OCI-LY7 (cell line): ENCODE results near the gene ORC4. TPM values are rescaled to one million over a fixed set of nuclear protein-coding genes. Genes with fewer than 3 reads are reported as not detected.

ENCODE experiments used
- BruUV-seq: library from RNA; stranded (reverse); fragments of 400-500 nt; replicated peaks from 2 replicates; lab custom pipeline; 2021; lab: Mats Ljungman, UMichigan
- CTCF ChIA-PET: fragments of 300-600 bp; sonication (Branson Sonifier 250); formaldehyde crosslinking; loops from one replicate; lab custom pipeline; 2022; ENCODE audit warnings: antibody characterized with exemption; ENCODE audit not compliant: unreplicated experiment; lab: Charles Lee
- POLR2A ChIA-PET: fragments of 300-600 bp; sonication (Branson Sonifier 250); formaldehyde crosslinking; loops from one replicate; lab custom pipeline; 2022; ENCODE audit warnings: antibody characterized with exemption; lab: Charles Lee
- DNase-seq: peaks from one replicate; pipeline ENCODE4 v3.0.0-alpha.2; 2015; ENCODE audit warnings: low spot score
- H2AFZ ChIP-seq: fragments of 200-600 bp; sonication (generic), shearing (Covaris generic); 2 replicates; pipeline ENCODE4 v1.6.1; 2014; ENCODE audit warnings: mild to moderate bottlenecking, antibody characterized with exemption, low read length, moderate library complexity
- H3K27ac ChIP-seq: fragments of 200-600 bp; sonication (generic); 2 replicates; pipeline ENCODE4 v1.5.1; 2014; ENCODE audit warnings: mixed run types, low read depth, mild to moderate bottlenecking, moderate library complexity, low read length, inconsistent platforms; ENCODE audit not compliant: poor library complexity, severe bottlenecking
- H3K36me3 ChIP-seq: fragments of 200-600 bp; sonication (generic); 2 replicates; pipeline ENCODE4 v1.6.1; 2014; ENCODE audit warnings: mild to moderate bottlenecking, antibody characterized with exemption, low read length, moderate library complexity, mixed read lengths; ENCODE audit not compliant: insufficient read depth
- H3K4me1 ChIP-seq: fragments of 200-600 bp; sonication (generic); 2 replicates; pipeline ENCODE4 v1.5.1; 2014; ENCODE audit warnings: mild to moderate bottlenecking, low read length; ENCODE audit not compliant: insufficient read depth, poor library complexity, severe bottlenecking
- H3K4me2 ChIP-seq: fragments of 200-600 bp; sonication (generic); 2 replicates; pipeline ENCODE4 v1.6.1; 2014; ENCODE audit warnings: mild to moderate bottlenecking, low read length
- H3K4me3 ChIP-seq: fragments of 200-600 bp; sonication (generic); 2 replicates; pipeline ENCODE4 v1.5.1; 2014; ENCODE audit warnings: mild to moderate bottlenecking, low read depth, low read length; ENCODE audit not compliant: poor library complexity, severe bottlenecking
- H3K79me2 ChIP-seq: fragments of 200-600 bp; sonication (generic); 2 replicates; pipeline ENCODE4 v1.6.1; 2016; ENCODE audit warnings: low read depth, mild to moderate bottlenecking, low read length, moderate library complexity, mixed read lengths; ENCODE audit not compliant: insufficient read depth
- H3K9me2 ChIP-seq: fragments of 200-600 bp; sonication (generic); 2 replicates; pipeline ENCODE4 v1.6.1; 2016; ENCODE audit warnings: mild to moderate bottlenecking, low read length, mixed read lengths; ENCODE audit not compliant: insufficient read depth
- H3K9me3 ChIP-seq: fragments of 200-600 bp; sonication (generic); 2 replicates; pipeline ENCODE4 v1.6.1; 2014; ENCODE audit warnings: mild to moderate bottlenecking, mixed run types, low read length, mixed read lengths
- H4K20me1 ChIP-seq: fragments of 200-600 bp; sonication (generic); 2 replicates; pipeline ENCODE4 v1.6.1; 2014; ENCODE audit warnings: mild to moderate bottlenecking, antibody characterized with exemption, low read length, moderate library complexity, mixed read lengths; ENCODE audit not compliant: insufficient read depth
- CTCF ChIP-seq: fragments of 200-600 bp; sonication (generic); conservative IDR thresholded peaks from 2 replicates; pipeline ENCODE4 v1.5.1; 2014; ENCODE audit warnings: mild to moderate bottlenecking, antibody characterized with exemption, low read length, moderate library complexity, mixed read lengths
- EZH2phosphoT487 ChIP-seq: fragments of 200-600 bp; sonication (generic); IDR thresholded peaks from 2 replicates; pipeline ENCODE4 v1.6.1; 2018; ENCODE audit warnings: low read depth, borderline replicate concordance, mild to moderate bottlenecking, mixed run types, antibody characterized with exemption, low read length, moderate library complexity, mixed read lengths
- intact Hi-C: fragments of 100-400 bp; cut with micrococcal nuclease; formaldehyde crosslinking; loops from one replicate; pipeline ENCODE4 v1.10.0; 2022; ENCODE audit not compliant: unreplicated experiment
- total RNA-seq, 2 experiments: library from RNA; depleted of rRNA in 1 of 2; stranded (reverse); fragments of >200 nt in 1 of 2; shearing (Covaris generic) in 1 of 2; gene quantifications; 2 replicates each; pipeline ENCODE4 v1.2.3, GENCODE V29; 2014 to 2022

The ORC4 gene
- total RNA-seq, 2 experiments from 2014 or later, result 20.3 to 37.4 TPM

- H3K36me3 ChIP-seq, result no peaks in the 10 kb centered on the region
- H3K9me3 ChIP-seq, result no peaks in the 10 kb centered on the region
- intact Hi-C loops, result no loop called here
- H3K4me3 ChIP-seq, result no peak overlapping the region
- no peak for DNase-seq
- no peaks in the 10 kb centered on the region for H3K4me1 ChIP-seq
- TF ChIP-seq EZH2phosphoT487, result no peak
- no peaks in the 10 kb centered on the region; the same call in 1 of the 2 replicates for H4K20me1 ChIP-seq
- no peak overlapping the region for H2AFZ ChIP-seq
- no peaks in the 10 kb centered on the region for H3K9me2 ChIP-seq
- CTCF ChIA-PET, result no interaction called here
- H3K27ac ChIP-seq, result no peak overlapping the region
- no peak overlapping the region for H3K4me2 ChIP-seq
- no peaks in the 10 kb centered on the region for H3K79me2 ChIP-seq
- POLR2A ChIA-PET, result interaction anchor here (0.6 to 1.0 kb wide), 2 partner anchors 10 to 1035 kb away, joined by 3 read pairs; no protein-coding TSS in a partner anchor
- BruUV-seq, result no TSS peak
These were observed 135.7 kb downstream of the ORC4 start for GRCh38 chr2:147884830-147885229.

GRCh38 chr2:147882631-147883030 is 137.9 kb downstream of the ORC4 start:
- Histone ChIP-seq H4K20me1 (no peaks in the 10 kb centered on the region; the same call in 1 of the 2 replicates), H3K4me3 (no peak overlapping the region), H3K4me2 (no peak overlapping the region), H3K9me2 (no peaks in the 10 kb centered on the region), H3K4me1 (no peaks in the 10 kb centered on the region), H3K36me3 (no peaks in the 10 kb centered on the region), H3K79me2 (no peaks in the 10 kb centered on the region), H3K27ac (no peak overlapping the region), H3K9me3 (no peaks in the 10 kb centered on the region), H2AFZ (no peak overlapping the region)
- TF ChIP-seq EZH2phosphoT487 (no peak), CTCF (no peak)
- intact Hi-C loops, result no loop called here
- no TSS peak for BruUV-seq
- DNase-seq, result no peak
- ChIA-PET POLR2A (no interaction called here), CTCF (no interaction called here)

Other genes starting within 250 kb of the ORC4 start
- 1.5 and 4.0 TPM in 2 replicates for gene ACVR2A, start 175.7 kb downstream of the ORC4 start, total RNA-seq (2014; rRNA removed; shearing (Covaris generic))
- 2.1 and 2.5 TPM in 2 replicates for gene ACVR2A, start 175.7 kb downstream of the ORC4 start, total RNA-seq (2022)
- 8.6 and 13.8 TPM in 2 replicates for gene MBD5, start 354 bp upstream of the ORC4 start, total RNA-seq (2014; rRNA removed; shearing (Covaris generic))
- 39.8 and 46.3 TPM in 2 replicates for gene MBD5, start 354 bp upstream of the ORC4 start, total RNA-seq (2022)